IMR-90 (cell line): ENCODE measurements around the gene STAB1. TPM values are rescaled to one million over a fixed set of nuclear protein-coding genes. Genes with fewer than 3 reads are reported as not detected.

Source experiments
- ATAC-seq: fragments of 200-7000 bp; cut with Tn5 transposase; 2 replicates; pipeline ENCODE4 v1.9.1; 2020; ENCODE audit warnings: low read depth, mild to moderate bottlenecking, moderate library complexity
- BruUV-seq: library from RNA; stranded (reverse); fragments of 400-500 nt; replicated peaks from 2 replicates; lab custom pipeline; 2021; lab: Mats Ljungman, UMichigan
- CTCF ChIA-PET: fragments of 300-600 bp; formaldehyde crosslinking; extraction: SDS; loops from one replicate; lab custom pipeline; 2021; ENCODE audit warnings: antibody characterized with exemption; lab: Yijun Ruan, JAX
- POLR2A ChIA-PET: fragments of 300-600 bp; sonication (Branson Sonifier 250); formaldehyde crosslinking; loops from one replicate; lab custom pipeline; 2022; ENCODE audit warnings: antibody characterized with exemption; ENCODE audit not compliant: unreplicated experiment; lab: Charles Lee
- DNase-seq: peaks from one replicate; pipeline ENCODE4 v3.0.0; 2013
- H2AFZ ChIP-seq: replicated peaks from 2 replicates; pipeline ENCODE3; 2013; ENCODE audit warnings: low read length, mild to moderate bottlenecking; ENCODE audit not compliant: poor library complexity
- H2AK5ac ChIP-seq: 2 replicates; pipeline ENCODE4 v1.6.1; 2013; ENCODE audit warnings: low read depth, low read length, inconsistent platforms
- H2AK9ac ChIP-seq: replicated peaks from 2 replicates; pipeline ENCODE3; 2013; ENCODE audit warnings: mild to moderate bottlenecking, low read depth, low read length, moderate library complexity; ENCODE audit not compliant: poor library complexity
- H2BK120ac ChIP-seq: 2 replicates; pipeline ENCODE4 v1.6.1; 2013; ENCODE audit warnings: low read depth, low read length, inconsistent platforms
- H2BK15ac ChIP-seq: 3 replicates; pipeline ENCODE4 v1.6.1; 2013; ENCODE audit warnings: low read depth, low read length, inconsistent platforms
- H2BK20ac ChIP-seq: 2 replicates; pipeline ENCODE4 v1.6.1; 2013; ENCODE audit warnings: low read depth, mild to moderate bottlenecking, inconsistent platforms, low read length, moderate library complexity
- H2BK5ac ChIP-seq: 2 replicates; pipeline ENCODE4 v1.6.1; 2013; ENCODE audit warnings: mild to moderate bottlenecking, low read depth, low read length, inconsistent platforms; ENCODE audit not compliant: poor library complexity, severe bottlenecking
- H3K14ac ChIP-seq: replicated peaks from 2 replicates; pipeline ENCODE4 v1.6.1; 2013; ENCODE audit warnings: low read depth, low read length, inconsistent platforms
- H3K18ac ChIP-seq: 2 replicates; pipeline ENCODE4 v1.6.1; 2013; ENCODE audit warnings: low read depth, low read length, control low read depth
- H3K23ac ChIP-seq: 2 replicates; pipeline ENCODE4 v1.6.1; 2013; ENCODE audit warnings: low read depth, low read length, inconsistent platforms
- H3K27ac ChIP-seq: 2 replicates; pipeline ENCODE4 v1.5.1; 2013; ENCODE audit warnings: mild to moderate bottlenecking, control low read depth, low read length; ENCODE audit not compliant: insufficient read depth
- H3K27me3 ChIP-seq: 2 replicates; pipeline ENCODE4 v1.6.1; 2013; ENCODE audit warnings: low read length; ENCODE audit not compliant: control insufficient read depth, insufficient read depth
- H3K36me3 ChIP-seq: 2 replicates; pipeline ENCODE4 v1.6.1; 2013; ENCODE audit warnings: low read length, mixed read lengths; ENCODE audit not compliant: control insufficient read depth, insufficient read depth
- H3K4ac ChIP-seq: 2 replicates; pipeline ENCODE4 v1.6.1; 2013; ENCODE audit warnings: low read depth, low read length, inconsistent platforms
- H3K4me1 ChIP-seq: 2 replicates; pipeline ENCODE4 v1.6.1; 2013; ENCODE audit warnings: low read length, mixed read lengths; ENCODE audit not compliant: control insufficient read depth, insufficient read depth
- H3K4me2 ChIP-seq: 2 replicates; pipeline ENCODE4 v1.6.1; 2013; ENCODE audit warnings: low read depth, mild to moderate bottlenecking, control low read depth, low read length, moderate library complexity
- H3K4me3 ChIP-seq: 2 replicates; pipeline ENCODE4 v1.5.1; 2013; ENCODE audit warnings: low read depth, mild to moderate bottlenecking, control low read depth, low read length, moderate library complexity; ENCODE audit not compliant: insufficient read depth
- H3K56ac ChIP-seq: 2 replicates; pipeline ENCODE4 v1.6.1; 2013; ENCODE audit warnings: low read length, inconsistent platforms; ENCODE audit not compliant: insufficient read depth; ENCODE audit errors: extremely low read depth
- H3K79me1 ChIP-seq, 2 experiments: 2 replicates each; pipeline ENCODE4 v1.6.1; 2013; ENCODE audit warnings: low read length in 2 of 2, inconsistent platforms in 1 of 2, low read depth in 1 of 2
- H3K9ac ChIP-seq: 2 replicates; pipeline ENCODE4 v1.6.1; 2013; ENCODE audit warnings: low read depth, low read length, control low read depth
- H3K9me1 ChIP-seq: 2 replicates; pipeline ENCODE4 v1.6.1; 2013; ENCODE audit warnings: low read length, inconsistent platforms; ENCODE audit not compliant: insufficient read depth
- H3K9me3 ChIP-seq: 2 replicates; pipeline ENCODE4 v1.6.1; 2013; ENCODE audit warnings: low read length; ENCODE audit not compliant: control insufficient read depth, insufficient read depth
- H4K20me1 ChIP-seq: 2 replicates; pipeline ENCODE4 v1.6.1; 2013; ENCODE audit warnings: low read length, inconsistent platforms; ENCODE audit not compliant: insufficient read depth
- H4K5ac ChIP-seq: 2 replicates; pipeline ENCODE4 v1.6.1; 2013; ENCODE audit warnings: mild to moderate bottlenecking, low read depth, low read length, control low read depth
- H4K8ac ChIP-seq, 2 experiments: 2 replicates each; pipeline ENCODE4 v1.6.1; 2013; ENCODE audit warnings: low read depth in 2 of 2, low read length in 2 of 2, control low read depth in 1 of 2, inconsistent platforms in 1 of 2
- H4K91ac ChIP-seq: 2 replicates; pipeline ENCODE4 v1.6.1; 2013; ENCODE audit warnings: low read depth, low read length, inconsistent platforms; ENCODE audit not compliant: insufficient read depth
- BHLHE40 ChIP-seq: fragments of 150-350 bp; IDR thresholded peaks from 2 replicates; pipeline ENCODE4 v1.6.1; 2016; ENCODE audit warnings: mild to moderate bottlenecking, low read depth, low read length
- CHD1 ChIP-seq: IDR thresholded peaks from 2 replicates; pipeline ENCODE4 v1.6.1; 2012; ENCODE audit warnings: low read depth, low read length, improper control_type of control experiment
- CTCF ChIP-seq: conservative IDR thresholded peaks from 2 replicates; pipeline ENCODE4 v1.5.1; 2012; ENCODE audit warnings: mild to moderate bottlenecking, low read depth, low read length, improper control_type of control experiment
- FOS ChIP-seq: fragments of 150-350 bp; IDR thresholded peaks from 2 replicates; pipeline ENCODE4 v1.6.1; 2016; ENCODE audit warnings: low read depth, low read length
- RCOR1 ChIP-seq: IDR thresholded peaks from 2 replicates; pipeline ENCODE4 v1.6.1; 2012; ENCODE audit warnings: mild to moderate bottlenecking, low read length, improper control_type of control experiment; ENCODE audit not compliant: insufficient replicate concordance
- RFX5 ChIP-seq: IDR thresholded peaks from 2 replicates; pipeline ENCODE4 v1.8.0; 2012; ENCODE audit warnings: low read depth, mild to moderate bottlenecking, low read length, moderate library complexity
- WGBS, 2 experiments: methylation state at CpG; one replicate each; pipeline versions ENCODE4 v1.1.5 to v1.1.7; 2013; ENCODE audit warnings: missing lambda C conversion rate in 2 of 2; ENCODE audit not compliant: insufficient read length in 1 of 2; ENCODE audit errors: extremely low coverage in 2 of 2; 5-methylcytosine and 5-hydroxymethylcytosine counted together
- dilution Hi-C: fragments of 300-500 bp; cut with HindIII; formaldehyde crosslinking; loops from one replicate; pipeline ENCODE4 v1.14.3; 2018; ENCODE audit warnings: low sequenced_read_pairs; ENCODE audit not compliant: unreplicated experiment
- in situ Hi-C: fragments of 300-500 bp; cut with MboI; formaldehyde crosslinking; loops from 3 replicates; pipeline ENCODE4 v1.14.3; 2019; ENCODE audit warnings: low sequenced_read_pairs, inconsistent platforms, mixed read lengths
- intact Hi-C: fragments of 100-400 bp; cut with micrococcal nuclease; formaldehyde crosslinking; loops from 2 replicates; pipeline ENCODE4 v1.10.0; 2022
- polyA plus RNA-seq, 3 experiments: library from polyadenylated mRNA; depleted of rRNA; stranded (reverse); fragments of >200 nt; gene quantifications; 2 replicates each; pipeline ENCODE4 v1.2.3, GENCODE V29; 2012; ENCODE audit warnings: low replicate concordance in 1 of 3
- total RNA-seq: library from RNA; depleted of rRNA; stranded (reverse); fragments of >200 nt; gene quantifications from 2 replicates; pipeline ENCODE4 v1.2.3, GENCODE V29; 2012

Gene STAB1
- total and polyA plus RNA-seq, 2 of the 4 experiments (the other 2 are of a cell fraction): not detected

- no peak for TF ChIP-seq CTCF
Measured at GRCh38 chr3:52522651-52523251, 27.6 kb downstream of the STAB1 start (continued).

GRCh38 chr3:52523386-52524257, 28.5 kb downstream of the STAB1 start:
- no peak overlapping the region for H3K27ac ChIP-seq
- CTCF ChIA-PET: no interaction called here
- 92% methylated on average over 12 of the region's 26 CpGs; no CpG with 5 or more reads in 1 of the 2 experiments for WGBS, 2 experiments

More at GRCh38 chr3:52523386-52524257, 28.5 kb downstream of the STAB1 start:
- peaks cover 11% of the 10 kb centered on the region for H3K9me1 ChIP-seq
- no peak overlapping the region for H2BK15ac ChIP-seq
- no peak overlapping the region for H2BK120ac ChIP-seq
- H3K79me1 ChIP-seq: peaks cover 0 to 33% of the 10 kb centered on the region in 2 experiments
- H3K18ac ChIP-seq: no peak overlapping the region
- H2AK5ac ChIP-seq: no peak overlapping the region
- no peak overlapping the region for H2AK9ac ChIP-seq
- H4K20me1 ChIP-seq: peaks cover 11% of the 10 kb centered on the region
- no peak overlapping the region for H3K56ac ChIP-seq
- no peak overlapping the region for H3K4me2 ChIP-seq
- no peak overlapping the region for H4K8ac ChIP-seq
- no peaks in the 10 kb centered on the region for H3K9me3 ChIP-seq
- H2BK5ac ChIP-seq: no peak overlapping the region
- no peak for DNase-seq
- BruUV-seq: no TSS peak
- H3K36me3 ChIP-seq: peaks cover 51% of the 10 kb centered on the region
- no peak overlapping the region for H3K23ac ChIP-seq
- H2BK20ac ChIP-seq: no peak overlapping the region
- no peak for ATAC-seq
- no peaks in the 10 kb centered on the region for H3K27me3 ChIP-seq
- H2AFZ ChIP-seq: no peak overlapping the region
- TF ChIP-seq FOS: no peak
- no peak for TF ChIP-seq BHLHE40
- no peak for TF ChIP-seq CHD1
- TF ChIP-seq RCOR1: no peak
- no peak for TF ChIP-seq RFX5
- TF ChIP-seq CTCF: no peak
- intact Hi-C loops: no loop called here
- no peak overlapping the region for H4K5ac ChIP-seq
- H3K4me3 ChIP-seq: no peak overlapping the region
- no peak overlapping the region for H3K9ac ChIP-seq
- no peak overlapping the region for H4K91ac ChIP-seq
- dilution Hi-C loops: no loop called here
- in situ Hi-C loops: no loop called here
- POLR2A ChIA-PET: no interaction called here
- H3K4ac ChIP-seq: no peak overlapping the region
- H3K14ac ChIP-seq: no peak overlapping the region
- H3K4me1 ChIP-seq: peaks cover 2% of the 10 kb centered on the region; the same call in 1 of the 2 replicates
